T-helper 1 cell (primary cell): ENCODE results near the gene CGREF1.
A peak's percentile ranks its signal among the peaks of the same experiment; 100 is the strongest.
"Not testable (repeated sequence)": the region's sequence is repeated elsewhere in the genome, so short reads cannot be mapped to it uniquely, and the experiment has no call there.

Experiments
- DNase-seq, 5 donors: peaks; one replicate each; pipeline ENCODE4 v3.0.0-alpha.2; 2012 to 2020

Gene CGREF1

GRCh38 chr2:27086090-27086723 lies 32.7 kb downstream of the CGREF1 start:
- peak; percentile 95 to 98 (median 96) for DNase-seq

DNA sequence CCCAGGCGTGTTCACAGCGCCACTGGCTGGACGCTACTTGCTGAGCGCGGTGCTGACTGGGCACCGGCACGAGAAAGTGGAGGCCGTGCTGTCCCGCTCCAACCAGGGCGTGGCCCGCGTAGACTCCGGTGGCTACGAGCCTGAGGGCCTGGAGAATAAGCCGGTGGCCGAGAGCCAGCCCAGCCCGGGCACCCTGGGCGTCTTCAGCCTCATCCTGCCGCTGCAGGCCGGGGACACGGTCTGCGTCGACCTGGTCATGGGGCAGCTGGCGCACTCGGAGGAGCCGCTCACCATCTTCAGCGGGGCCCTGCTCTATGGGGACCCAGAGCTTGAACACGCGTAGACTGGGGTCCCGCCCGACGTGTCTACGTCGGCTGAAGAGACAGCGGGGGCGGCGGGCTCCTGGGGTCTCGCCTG lies 33.2 kb downstream of the CGREF1 start:
- DNase-seq, result peak in 2 of 5 donors; percentile 14 to 49

GRCh38 chr2:27085062-27085672 lies 33.8 kb downstream of the CGREF1 start:
- no peak for DNase-seq

GRCh38 chr2:27084297-27085061 lies 34.4 kb downstream of the CGREF1 start:
- DNase-seq, result no peak

- no peak for DNase-seq
Measured at GRCh38 chr2:27083410-27084296, 35.3 kb downstream of the CGREF1 start.

DNA sequence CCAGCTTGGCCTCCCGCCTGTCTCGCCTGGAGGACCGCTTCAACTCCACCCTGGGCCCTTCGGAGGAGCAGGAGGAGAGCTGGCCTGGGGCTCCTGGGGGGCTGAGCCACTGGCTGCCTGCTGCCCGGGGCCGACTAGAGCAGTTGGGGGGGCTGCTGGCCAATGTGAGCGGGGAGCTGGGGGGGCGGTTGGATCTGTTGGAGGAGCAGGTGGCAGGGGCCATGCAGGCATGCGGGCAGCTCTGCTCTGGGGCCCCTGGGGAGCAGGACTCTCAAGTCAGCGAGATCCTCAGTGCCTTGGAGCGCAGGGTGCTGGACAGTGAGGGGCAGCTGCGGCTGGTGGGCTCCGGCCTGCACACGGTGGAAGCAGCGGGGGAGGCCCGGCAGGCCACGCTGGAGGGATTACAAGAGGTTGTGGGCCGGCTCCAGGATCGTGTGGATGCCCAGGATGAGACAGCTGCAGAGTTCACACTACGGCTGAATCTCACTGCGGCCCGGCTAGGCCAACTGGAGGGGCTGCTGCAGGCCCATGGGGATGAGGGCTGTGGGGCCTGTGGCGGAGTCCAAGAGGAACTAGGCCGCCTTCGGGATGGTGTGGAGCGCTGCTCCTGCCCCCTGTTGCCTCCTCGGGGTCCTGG lies 36.0 kb downstream of the CGREF1 start:
- no peak for DNase-seq

GRCh38 chr2:27081984-27082772 lies 36.8 kb downstream of the CGREF1 start:
- no peak for DNase-seq

- no peak for DNase-seq
Measured at GRCh38 chr2:27080603-27080936, 38.4 kb downstream of the CGREF1 start.

DNA sequence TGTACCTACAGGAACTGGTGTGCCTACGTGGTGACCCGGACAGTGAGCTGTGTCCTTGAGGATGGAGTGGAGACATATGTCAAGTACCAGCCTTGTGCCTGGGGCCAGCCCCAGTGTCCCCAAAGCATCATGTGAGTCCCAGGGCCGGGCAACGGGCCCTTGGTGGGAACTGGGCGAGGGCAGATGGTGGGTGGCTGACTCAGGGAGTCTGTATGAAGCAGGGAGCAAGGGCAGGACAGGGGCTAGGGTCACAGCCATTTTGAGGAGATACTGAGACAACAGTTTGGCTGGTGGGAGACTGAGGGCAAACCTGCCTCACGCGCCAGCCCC lies 38.8 kb downstream of the CGREF1 start:
- DNase-seq, result no peak

DNA sequence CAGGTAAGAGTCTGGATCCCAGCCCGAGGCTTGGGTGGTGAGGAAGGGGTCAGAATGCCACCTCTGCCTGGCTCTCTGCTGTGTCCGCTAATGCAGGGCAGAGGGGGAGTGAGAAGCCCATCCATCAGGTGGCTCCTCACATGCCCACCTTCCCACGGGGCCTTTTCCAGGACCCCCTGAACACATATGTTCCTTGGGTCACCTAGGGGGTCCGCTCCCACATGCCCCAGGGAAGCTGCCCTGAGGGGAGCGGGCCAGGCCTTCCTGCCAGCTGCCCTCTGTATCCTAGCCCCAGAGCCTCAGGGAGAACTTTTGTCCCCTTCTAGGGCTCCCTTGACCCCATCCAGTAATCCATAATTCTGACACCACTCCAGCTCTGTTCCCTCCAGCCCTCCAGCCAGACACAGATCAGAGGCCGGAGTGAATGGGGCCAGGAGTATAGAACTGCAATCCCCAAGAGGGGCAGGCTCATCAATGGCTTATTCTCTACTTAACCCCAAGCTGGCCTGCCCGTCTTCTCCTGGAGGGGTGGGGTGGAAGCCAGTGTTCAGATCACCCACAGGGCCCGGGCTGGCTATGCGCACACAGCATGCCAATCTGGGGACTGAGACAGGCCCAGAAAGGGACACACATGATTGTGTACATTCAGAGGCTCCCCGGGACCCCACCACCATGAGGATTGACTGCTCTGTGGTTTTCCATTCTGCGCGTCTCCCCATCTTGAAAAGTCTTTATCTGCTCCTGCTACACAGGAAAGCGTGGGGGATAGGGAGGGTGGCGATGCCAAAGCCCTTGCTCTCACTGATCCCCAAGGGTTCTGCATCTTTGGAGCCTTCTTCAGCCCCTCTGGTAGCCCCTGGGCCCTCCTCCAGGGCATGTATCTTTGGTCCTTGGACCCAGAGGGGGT lies 39.4 kb downstream of the CGREF1 start:
- DNase-seq, result no peak

- no peak for DNase-seq
Measured at GRCh38 chr2:27078267-27079194, 40.4 kb downstream of the CGREF1 start, which contains the start of gene EMILIN1. Gene EMILIN1 (plus strand): TSS chr2:27078615. CDS start chr2:27079066, 451 bp downstream.

- DNase-seq, result no peak
Measured at GRCh38 chr2:27077231-27077630, 41.7 kb downstream of the CGREF1 start.

- no peak for DNase-seq
Measured at GRCh38 chr2:27076323-27076722, 42.6 kb downstream of the CGREF1 start.

GRCh38 chr2:27075566-27075871 lies 43.4 kb downstream of the CGREF1 start:
- not testable (repeated sequence) for DNase-seq

DNA sequence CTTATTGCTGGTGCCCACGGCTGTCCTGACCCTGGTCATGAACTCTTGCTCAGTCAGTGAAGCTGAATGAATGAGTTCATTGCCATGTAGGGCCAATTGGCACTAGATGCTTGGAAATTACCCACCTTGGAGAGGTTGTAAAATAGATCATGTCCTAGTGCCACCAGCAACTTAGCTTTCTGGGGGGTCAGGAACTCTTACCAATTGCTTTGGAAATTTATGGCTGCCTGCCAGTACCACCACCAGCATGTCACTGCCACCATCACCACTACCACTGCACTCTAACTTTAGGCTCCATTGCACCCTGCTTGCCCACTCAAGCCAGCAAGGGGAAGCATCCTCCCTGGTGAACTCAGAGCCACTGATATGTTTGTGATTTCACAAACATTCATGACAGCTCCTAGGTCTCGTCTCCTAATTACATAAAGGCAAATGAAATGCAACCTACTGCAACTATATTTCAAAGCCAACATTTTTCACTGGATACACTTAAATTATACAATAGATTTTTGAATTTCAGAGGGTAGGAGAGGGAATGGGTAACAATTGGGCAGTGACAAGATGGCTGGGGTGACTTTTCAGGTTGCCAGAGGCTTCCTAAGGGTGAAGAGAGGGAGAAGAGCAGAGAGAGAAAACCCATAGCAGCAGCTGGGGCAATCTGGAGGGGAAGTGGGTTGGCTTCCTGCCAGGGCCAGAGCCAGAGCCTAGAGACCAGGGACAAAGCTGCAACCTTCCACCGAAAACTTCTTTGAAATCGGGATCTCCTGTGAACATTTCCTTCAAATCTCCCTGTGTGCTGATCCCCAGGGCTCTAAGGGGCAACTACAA lies 44.0 kb downstream of the CGREF1 start:
- peak in 3 of 5 donors; percentile 49 to 51 (median 51) for DNase-seq

DNA sequence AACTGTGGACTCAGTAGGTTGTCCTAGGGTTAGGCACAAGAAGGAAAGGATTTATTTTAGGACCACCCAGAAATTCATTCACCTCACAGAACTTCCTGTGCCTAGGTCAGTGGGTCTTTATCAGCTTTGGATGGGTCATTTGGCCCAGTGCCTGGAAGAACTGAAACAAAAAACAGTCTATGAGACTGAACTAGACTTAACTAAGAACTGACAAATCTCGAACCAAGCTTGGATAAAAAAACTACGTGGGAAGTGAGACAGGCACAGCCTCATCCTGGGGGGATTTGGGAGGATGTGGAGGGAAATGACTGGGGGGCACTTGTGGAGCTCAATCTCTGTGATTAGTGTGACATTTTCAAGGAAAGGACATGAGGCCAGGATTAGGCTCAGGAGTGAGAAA lies 45.1 kb downstream of the CGREF1 start:
- no peak for DNase-seq

DNA sequence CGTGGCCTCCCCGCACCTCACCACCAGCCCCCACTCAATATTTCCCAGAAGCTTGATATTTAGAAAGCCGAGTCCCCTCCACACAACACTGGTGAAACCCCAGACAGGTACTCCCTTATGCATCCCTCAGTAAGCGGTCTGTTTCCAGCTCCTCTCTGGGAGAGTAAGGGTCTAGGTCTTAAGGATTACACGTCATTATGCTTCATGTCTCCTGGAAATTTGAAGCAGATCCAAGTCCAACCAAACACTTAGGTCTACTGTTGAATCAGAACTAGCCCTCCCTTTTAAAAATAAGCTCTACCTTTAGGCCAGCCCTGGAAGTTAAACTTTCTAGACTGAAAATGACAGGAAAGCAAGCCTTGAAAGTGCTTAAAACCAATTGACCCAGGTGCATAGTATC lies 46.0 kb downstream of the CGREF1 start:
- DNase-seq, result no peak

GRCh38 chr2:27071990-27072830 lies 46.7 kb downstream of the CGREF1 start:
- DNase-seq, result peak in 1 of 5 donors; percentile 11
